ENCODE results near the gene OIP5. TPM values are rescaled to one million over a fixed set of nuclear protein-coding genes. Genes with fewer than 3 reads are reported as not detected.
"Not testable (repeated sequence)": the region's sequence is repeated elsewhere in the genome, so short reads cannot be mapped to it uniquely, and the experiment has no call there.

The OIP5 gene
- total RNA-seq, 4 donors from 2014 or later: 2.7 to 16.3 (median 7.3) TPM

- Histone ChIP-seq H3K4me1 (no peaks in the 10 kb centered on the region), H3K36me3 (no peaks in the 10 kb centered on the region), H3K27me3 (no peaks in the 10 kb centered on the region), H3K9me3 (no peaks in the 10 kb centered on the region), H3K4me3 (no peak overlapping the region), H3K27ac (no peak overlapping the region)
- intact Hi-C loops (cut with DNase I): no loop called here
- WGBS, 2 donors: 69 to 91% methylated on average over 1 of the region's 1 CpG
- no peak for TF ChIP-seq CTCF (IDR thresholded peaks at IDR 0.05)
- TF ChIP-seq POLR2A (IDR thresholded peaks at IDR 0.05): no peak
- no peak for DNase-seq
Observed at GRCh38 chr15:41323611-41324010, 8.8 kb downstream of the OIP5 start.

DNA sequence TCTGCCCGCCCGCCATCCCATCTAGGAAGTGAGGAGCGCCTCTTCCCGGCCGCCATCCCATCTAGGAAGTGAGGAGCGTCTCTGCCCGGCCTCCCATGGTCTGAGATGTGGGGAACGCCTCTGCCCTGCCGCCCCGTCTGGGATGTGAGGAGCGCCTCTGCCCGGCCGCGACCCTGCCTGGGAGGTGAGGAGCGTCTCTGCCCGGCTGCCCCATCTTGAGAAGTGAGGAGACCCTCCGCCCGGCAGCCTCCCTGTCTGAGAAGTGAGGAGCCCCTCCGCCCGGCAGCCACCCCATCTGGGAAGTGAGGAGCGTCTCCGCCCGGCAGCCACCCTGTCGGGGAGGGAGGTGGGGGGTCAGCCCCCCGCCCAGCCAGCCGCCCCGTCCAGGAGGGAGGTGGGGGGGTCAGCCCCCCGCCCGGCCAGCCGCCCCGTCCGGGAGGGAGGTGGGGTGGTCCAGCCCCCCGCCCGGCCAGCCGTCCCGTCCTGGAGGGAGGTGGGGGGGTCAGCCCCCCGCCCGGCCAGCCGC lies 11.5 kb downstream of the OIP5 start:
- H3K4me1 ChIP-seq; H3K27ac ChIP-seq; H3K4me3 ChIP-seq; intact Hi-C loops (cut with DNase I); H3K9me3 ChIP-seq; H3K36me3 ChIP-seq; DNase-seq; H3K27me3 ChIP-seq: not testable (repeated sequence)
- no CpG with 5 or more reads among the region's 39 CpGs for WGBS, 2 donors

DNA sequence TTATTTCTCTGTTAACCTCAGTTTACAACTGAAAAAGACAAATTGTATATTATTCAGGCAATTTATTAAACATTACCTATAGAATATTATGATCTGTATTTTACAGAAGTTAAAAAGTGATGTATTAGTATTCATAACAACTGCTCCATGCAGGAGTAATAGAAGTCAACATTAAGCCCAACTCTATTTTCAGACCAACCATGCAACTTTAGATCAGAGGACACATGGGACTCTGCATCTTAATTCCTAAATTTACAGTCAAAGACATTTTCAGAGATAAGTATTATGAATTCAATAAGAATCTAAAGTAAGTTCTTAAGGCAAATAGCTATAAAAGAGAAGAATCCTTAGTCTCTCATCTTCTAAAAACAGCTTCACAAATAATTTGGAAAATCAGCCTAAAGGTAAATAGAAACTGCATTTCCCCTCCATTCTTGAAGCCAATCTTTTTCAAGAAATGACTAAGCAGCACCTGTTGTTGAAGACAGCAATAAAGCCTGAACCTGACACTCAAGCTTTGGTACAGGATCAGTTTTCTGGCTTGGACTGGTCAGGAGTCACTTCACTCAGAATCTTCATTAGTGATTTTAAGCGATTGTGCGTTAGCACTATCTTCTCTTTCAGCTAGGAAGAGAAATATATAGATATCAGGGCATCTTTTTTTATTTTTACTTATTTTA lies 23.0 kb downstream of the OIP5 start:
- Histone ChIP-seq H3K4me3 (no peak overlapping the region), H3K4me1 (peaks cover 0 to 4% (median 0%) of the 10 kb centered on the region in 3 donors), H3K27ac (no peak overlapping the region), H3K27me3 (no peaks in the 10 kb centered on the region), H3K9me3 (no peaks in the 10 kb centered on the region), H3K36me3 (peaks cover 0 to 46% (median 0%) of the 10 kb centered on the region in 3 donors)
- 98 to 100% methylated on average over 2 of the region's 2 CpGs for WGBS, 2 donors
- intact Hi-C loops (cut with DNase I): no loop called here
- DNase-seq: no peak
- TF ChIP-seq POLR2A (IDR thresholded peaks at IDR 0.05) (no peak), CTCF (IDR thresholded peaks at IDR 0.05) (no peak)

DNA sequence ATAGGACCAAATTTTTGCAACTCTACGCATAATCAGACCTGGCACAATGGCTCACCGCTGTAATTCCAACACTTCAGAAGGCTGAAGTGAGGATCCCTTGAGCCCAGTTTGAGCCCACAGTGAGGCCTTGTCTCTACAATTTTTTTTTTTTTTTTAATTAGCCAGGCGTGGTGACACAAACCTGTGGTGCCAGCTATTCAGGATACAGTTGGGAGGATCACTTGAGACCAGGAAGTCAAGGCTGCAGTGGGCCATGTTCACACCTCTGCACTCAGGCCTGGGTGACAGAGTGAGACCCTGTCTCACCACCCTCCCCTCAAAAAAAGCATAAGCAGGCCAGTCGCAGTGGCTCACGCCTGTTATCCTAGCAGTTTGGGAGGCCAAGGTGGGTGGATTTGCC lies 24.7 kb downstream of the OIP5 start:
- no peak for DNase-seq
- WGBS, 2 donors: 43 to 82% methylated on average over 1 to 3 of the region's 5 CpGs
- no peak for TF ChIP-seq CTCF (IDR thresholded peaks at IDR 0.05)
- TF ChIP-seq POLR2A (IDR thresholded peaks at IDR 0.05): no peak
- Histone ChIP-seq H3K9me3 (no peaks in the 10 kb centered on the region), H3K4me1 (peaks cover 0 to 4% (median 0%) of the 10 kb centered on the region in 3 donors), H3K27ac (no peak overlapping the region), H3K36me3 (peaks cover 0 to 30% (median 0%) of the 10 kb centered on the region in 3 donors), H3K27me3 (no peaks in the 10 kb centered on the region), H3K4me3 (no peak overlapping the region)
- intact Hi-C loops (cut with DNase I): no loop called here

DNA sequence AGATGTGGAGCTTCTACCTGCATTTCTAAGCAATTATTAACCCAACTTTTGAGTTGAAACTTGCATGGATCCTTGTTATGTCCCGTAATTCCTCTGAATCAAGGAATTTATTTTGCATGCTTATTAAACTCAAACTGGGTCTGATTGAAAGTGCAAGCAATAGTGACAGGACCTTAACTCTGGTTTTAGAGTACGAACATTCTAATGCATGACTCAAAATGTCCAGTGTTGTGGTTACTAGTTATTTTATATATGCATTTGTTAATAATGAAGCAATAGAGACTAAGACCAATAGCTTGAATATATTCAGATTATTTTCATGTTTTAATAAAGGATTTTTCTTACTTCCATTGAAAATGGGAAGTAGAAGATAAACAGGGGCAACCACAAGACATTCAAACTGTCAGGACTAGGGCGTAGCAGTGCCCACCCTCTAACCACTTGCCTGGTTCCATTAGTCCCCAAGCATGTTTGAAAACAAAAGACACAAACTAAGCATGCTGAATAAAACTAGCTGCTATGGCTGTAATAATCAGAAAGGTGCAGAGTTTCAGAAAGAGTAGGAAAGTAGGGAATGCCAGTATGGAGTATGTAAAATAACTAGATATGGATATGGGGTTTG lies 28.1 kb downstream of the OIP5 start:
- H3K4me1 ChIP-seq: peaks cover 0 to 4% (median 0%) of the 10 kb centered on the region in 3 donors
- H3K9me3 ChIP-seq: no peaks in the 10 kb centered on the region
- intact Hi-C loops (cut with DNase I): no loop called here
- TF ChIP-seq CTCF (IDR thresholded peaks at IDR 0.05) (no peak), POLR2A (IDR thresholded peaks at IDR 0.05) (no peak)
- no peak for DNase-seq
- 85 to 86% methylated on average over 3 of the region's 3 CpGs for WGBS, 2 donors
- no peak overlapping the region for H3K4me3 ChIP-seq
- no peaks in the 10 kb centered on the region for H3K27me3 ChIP-seq
- no peak overlapping the region for H3K27ac ChIP-seq
- peaks cover under 1 to 30% (median under 1%) of the 10 kb centered on the region in 3 donors for H3K36me3 ChIP-seq
